HG02642 (cell line): ENCODE results near the gene GABRA5.

Source experiments
- ATAC-seq: cut with Tn5 transposase; IDR thresholded peaks from one replicate; pipeline ENCODE4 v1.9.1; 2021; ENCODE audit warnings: mild to moderate bottlenecking; ENCODE audit not compliant: unreplicated experiment, poor library complexity

Gene GABRA5

GRCh38 chr15:26974120-26974780 lies 107.4 kb downstream of the GABRA5 start:
- ATAC-seq: no peak

DNA sequence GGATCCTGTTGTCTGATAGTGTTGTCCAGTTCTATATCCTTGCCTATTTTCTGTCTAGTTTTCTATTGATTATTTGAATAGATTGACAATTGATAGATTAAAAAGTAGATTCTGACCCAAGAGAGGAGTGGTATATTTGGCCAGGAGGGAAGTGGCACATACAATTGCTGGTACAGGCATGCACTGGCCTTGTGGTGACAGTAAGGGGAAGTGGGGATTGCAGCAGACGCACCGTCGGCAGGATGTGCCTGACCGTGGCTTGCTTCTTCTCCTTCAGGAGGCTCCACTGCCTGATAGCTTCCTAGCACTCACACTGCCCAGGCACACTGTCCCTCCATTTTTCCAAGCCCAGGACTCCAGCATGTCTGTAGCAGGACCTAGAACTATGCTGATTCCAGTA lies 114.6 kb downstream of the GABRA5 start:
- no peak for ATAC-seq

- no peak for ATAC-seq
These were observed 117.0 kb downstream of the GABRA5 start for GRCh38 chr15:26983822-26984221.

- no peak for ATAC-seq
These were observed 118.2 kb downstream of the GABRA5 start for GRCh38 chr15:26985050-26985449.

DNA sequence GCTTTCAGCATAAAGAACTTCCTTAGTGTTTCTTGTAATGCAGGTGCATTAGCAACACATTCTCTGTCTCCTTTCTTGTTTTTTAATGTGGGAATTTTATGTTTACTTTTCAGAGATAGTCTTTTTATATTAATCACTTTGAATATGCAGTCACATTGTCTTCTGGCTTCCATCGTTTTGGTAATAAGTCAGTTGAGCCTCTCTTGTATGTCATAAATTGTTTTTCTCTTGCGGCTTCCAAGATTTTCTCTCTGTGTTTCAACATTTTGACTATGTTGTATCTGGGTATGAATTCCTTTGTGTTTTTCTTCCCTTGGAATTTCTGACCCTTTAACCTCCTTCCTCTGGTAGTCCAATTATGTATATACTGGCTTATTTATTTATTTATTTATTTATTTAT lies 129.4 kb downstream of the GABRA5 start:
- ATAC-seq: no peak
